Measurements from ENCODE around the gene ZNF24.

ZNF24 gene

DNA sequence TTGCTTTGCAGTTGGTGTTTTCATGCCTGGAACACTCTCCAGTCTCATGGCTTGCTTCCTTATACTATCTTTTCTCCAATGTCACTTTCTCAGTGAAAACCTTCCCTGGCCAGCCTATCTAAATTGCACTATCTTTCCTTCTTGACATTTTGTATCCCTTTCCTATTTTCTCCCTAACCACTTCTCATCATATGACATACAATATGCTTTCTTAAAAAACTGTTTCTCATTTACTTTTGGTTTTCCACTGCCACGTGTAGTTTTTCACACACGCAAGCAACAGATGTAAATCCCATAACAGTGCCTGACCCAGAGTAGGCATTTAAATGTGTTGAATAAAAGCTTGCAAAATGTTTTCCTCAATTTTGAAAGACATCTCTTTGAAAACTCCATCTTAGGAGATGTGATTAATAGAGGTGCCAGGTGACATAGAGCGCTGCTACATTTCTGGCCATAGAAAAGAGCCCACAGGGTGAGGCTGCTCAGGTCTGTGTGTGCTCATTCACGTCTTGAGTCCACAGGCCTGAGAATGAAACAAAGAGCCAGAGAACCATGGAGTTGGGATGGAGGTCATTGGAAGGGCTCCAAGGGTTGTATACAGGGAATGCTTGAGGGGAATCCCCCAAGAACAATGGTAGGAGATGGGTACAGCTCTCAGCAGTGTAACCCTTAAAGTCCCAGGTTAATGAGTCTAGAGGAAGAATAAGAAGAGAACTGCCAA, 12.7 kb downstream of the ZNF24 start:
- Histone ChIP-seq H3K27ac (ENCODE audit: low read length) (no peak overlapping the region), H3K9ac (ENCODE audit: low read length) (no peak overlapping the region), H3K9me2 (replicated peaks; ENCODE audit: insufficient read depth, low read length) (no peaks in the 10 kb centered on the region), H3K4me1 (ENCODE audit: low read length) (no peaks in the 10 kb centered on the region), H2AFZ (ENCODE audit: low read length) (no peak overlapping the region), H3K4me3 (ENCODE audit: low read length) (no peak overlapping the region), H3F3A (ENCODE audit: insufficient read depth, low read length) (no peaks in the 10 kb centered on the region; the same call in 1 of the 2 replicates), H3K27me3 (replicated peaks; ENCODE audit: insufficient read depth, low read length) (no peaks in the 10 kb centered on the region; the same call in 1 of the 2 replicates), H3K36me3 (replicated peaks; ENCODE audit: insufficient read depth, low read length) (peaks cover 9% of the 10 kb centered on the region; the same call in 1 of the 2 replicates), H3K79me2 (ENCODE audit: low read length) (no peaks in the 10 kb centered on the region), H3K9me3 (replicated peaks; ENCODE audit: insufficient read depth, low read length) (no peaks in the 10 kb centered on the region), H3K4me2 (ENCODE audit: low read depth, low read length) (no peak overlapping the region), H4K20me1 (ENCODE audit: insufficient read depth, low read length) (no peaks in the 10 kb centered on the region; the same call in 1 of the 2 replicates)
- TF ChIP-seq, protein P1, sequence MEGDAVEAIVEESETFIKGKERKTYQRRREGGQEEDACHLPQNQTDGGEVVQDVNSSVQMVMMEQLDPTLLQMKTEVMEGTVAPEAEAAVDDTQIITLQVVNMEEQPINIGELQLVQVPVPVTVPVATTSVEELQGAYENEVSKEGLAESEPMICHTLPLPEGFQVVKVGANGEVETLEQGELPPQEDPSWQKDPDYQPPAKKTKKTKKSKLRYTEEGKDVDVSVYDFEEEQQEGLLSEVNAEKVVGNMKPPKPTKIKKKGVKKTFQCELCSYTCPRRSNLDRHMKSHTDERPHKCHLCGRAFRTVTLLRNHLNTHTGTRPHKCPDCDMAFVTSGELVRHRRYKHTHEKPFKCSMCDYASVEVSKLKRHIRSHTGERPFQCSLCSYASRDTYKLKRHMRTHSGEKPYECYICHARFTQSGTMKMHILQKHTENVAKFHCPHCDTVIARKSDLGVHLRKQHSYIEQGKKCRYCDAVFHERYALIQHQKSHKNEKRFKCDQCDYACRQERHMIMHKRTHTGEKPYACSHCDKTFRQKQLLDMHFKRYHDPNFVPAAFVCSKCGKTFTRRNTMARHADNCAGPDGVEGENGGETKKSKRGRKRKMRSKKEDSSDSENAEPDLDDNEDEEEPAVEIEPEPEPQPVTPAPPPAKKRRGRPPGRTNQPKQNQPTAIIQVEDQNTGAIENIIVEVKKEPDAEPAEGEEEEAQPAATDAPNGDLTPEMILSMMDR (IDR thresholded peaks at IDR 0.05; ENCODE audit: low read length): no peak
- no peak for TF ChIP-seq EZH2phosphoT487 (IDR thresholded peaks at IDR 0.05; ENCODE audit: low read length)
- no peak for TF ChIP-seq EZH2 (optimal IDR thresholded peaks at IDR 0.05; ENCODE audit: low read depth, low read length)
- no peak for DNase-seq

DNA sequence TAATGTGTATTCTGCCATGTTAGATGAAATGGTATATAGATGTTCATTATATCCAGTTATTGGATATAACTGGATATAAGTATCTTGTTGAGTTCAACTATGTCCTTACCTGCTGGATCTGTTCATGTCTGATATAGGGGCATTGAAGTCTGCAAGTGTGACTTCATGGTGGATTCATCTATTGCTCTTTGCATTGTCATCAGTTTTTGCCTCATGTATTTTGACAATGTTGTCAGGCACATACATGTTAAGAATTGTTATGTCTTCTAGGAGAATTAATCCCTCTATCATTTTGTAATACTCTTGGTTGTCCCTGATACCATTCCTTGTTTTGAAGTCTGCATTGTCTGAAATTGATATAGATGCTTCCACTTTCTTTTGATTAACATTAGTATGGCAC, 15.4 kb downstream of the ZNF24 start:
- H3K27ac ChIP-seq (ENCODE audit: low read length): no peak overlapping the region
- no peaks in the 10 kb centered on the region for H3K4me1 ChIP-seq (ENCODE audit: low read length)
- no peak for DNase-seq
- H3K9ac ChIP-seq (ENCODE audit: low read length): no peak overlapping the region
- no peak overlapping the region for H3K4me2 ChIP-seq (ENCODE audit: low read depth, low read length)
- no peaks in the 10 kb centered on the region; the same call in 1 of the 2 replicates for H3F3A ChIP-seq (ENCODE audit: insufficient read depth, low read length)
- H3K4me3 ChIP-seq (ENCODE audit: low read length): no peak overlapping the region
- no peaks in the 10 kb centered on the region; the same call in 1 of the 2 replicates for H3K36me3 ChIP-seq (replicated peaks; ENCODE audit: insufficient read depth, low read length)
- H3K9me3 ChIP-seq (replicated peaks; ENCODE audit: insufficient read depth, low read length): no peaks in the 10 kb centered on the region
- no peak for TF ChIP-seq EZH2 (optimal IDR thresholded peaks at IDR 0.05; ENCODE audit: low read depth, low read length)
- TF ChIP-seq, protein P1 (IDR thresholded peaks at IDR 0.05; ENCODE audit: low read length): no peak
- TF ChIP-seq EZH2phosphoT487 (IDR thresholded peaks at IDR 0.05; ENCODE audit: low read length): no peak
- H4K20me1 ChIP-seq (ENCODE audit: insufficient read depth, low read length): no peaks in the 10 kb centered on the region; the same call in 1 of the 2 replicates
- H3K27me3 ChIP-seq (replicated peaks; ENCODE audit: insufficient read depth, low read length): no peaks in the 10 kb centered on the region; the same call in 1 of the 2 replicates
- H3K79me2 ChIP-seq (ENCODE audit: low read length): no peaks in the 10 kb centered on the region
- H2AFZ ChIP-seq (ENCODE audit: low read length): no peak overlapping the region
- H3K9me2 ChIP-seq (replicated peaks; ENCODE audit: insufficient read depth, low read length): no peaks in the 10 kb centered on the region

GRCh38 chr18:35326695-35327387, 17.4 kb downstream of the ZNF24 start:
- Histone ChIP-seq H3K27me3 (replicated peaks; ENCODE audit: insufficient read depth, low read length) (no peaks in the 10 kb centered on the region; the same call in 1 of the 2 replicates), H3K27ac (ENCODE audit: low read length) (no peak overlapping the region), H3K36me3 (replicated peaks; ENCODE audit: insufficient read depth, low read length) (no peaks in the 10 kb centered on the region), H3K9me3 (replicated peaks; ENCODE audit: insufficient read depth, low read length) (no peaks in the 10 kb centered on the region), H3K79me2 (ENCODE audit: low read length) (no peaks in the 10 kb centered on the region), H3K4me3 (ENCODE audit: low read length) (no peak overlapping the region), H3K4me2 (ENCODE audit: low read depth, low read length) (no peak overlapping the region), H3K4me1 (ENCODE audit: low read length) (no peaks in the 10 kb centered on the region), H4K20me1 (ENCODE audit: insufficient read depth, low read length) (no peaks in the 10 kb centered on the region), H2AFZ (ENCODE audit: low read length) (no peak overlapping the region), H3K9me2 (replicated peaks; ENCODE audit: insufficient read depth, low read length) (no peaks in the 10 kb centered on the region), H3F3A (ENCODE audit: insufficient read depth, low read length) (no peaks in the 10 kb centered on the region), H3K9ac (ENCODE audit: low read length) (no peak overlapping the region)
- TF ChIP-seq EZH2phosphoT487 (IDR thresholded peaks at IDR 0.05; ENCODE audit: low read length): no peak
- TF ChIP-seq EZH2 (optimal IDR thresholded peaks at IDR 0.05; ENCODE audit: low read depth, low read length): no peak
- TF ChIP-seq, protein P1 (IDR thresholded peaks at IDR 0.05; ENCODE audit: low read length): no peak
- no peak for DNase-seq

Measured in MM.1S (cell line).